HG03442 (cell line): ENCODE results near the gene CRYBG1.

Source experiments
- ATAC-seq: cut with Tn5 transposase; IDR thresholded peaks from one replicate; pipeline ENCODE4 v1.9.1; 2021; ENCODE audit warnings: mild to moderate bottlenecking, moderate library complexity; ENCODE audit not compliant: unreplicated experiment

Gene CRYBG1

DNA sequence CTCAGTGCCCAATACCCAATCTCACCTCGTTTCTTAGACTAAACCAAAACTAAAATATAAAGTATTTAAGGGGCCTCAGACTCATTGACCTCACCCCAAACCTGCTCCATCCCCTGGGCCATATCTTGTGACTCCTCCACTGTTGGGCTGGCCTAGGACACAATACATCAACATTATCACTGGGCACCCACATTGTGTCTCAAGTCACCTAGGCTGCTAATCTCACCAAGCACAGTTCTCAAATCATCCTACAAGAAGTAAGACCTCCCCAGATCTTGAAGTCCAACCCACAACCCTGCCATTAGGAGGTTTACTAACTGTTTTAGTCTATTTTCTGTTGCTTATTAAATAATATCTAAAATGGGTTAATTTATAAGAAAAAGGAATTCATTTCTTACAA, 96.2 kb downstream of the CRYBG1 start:
- no peak for ATAC-seq

DNA sequence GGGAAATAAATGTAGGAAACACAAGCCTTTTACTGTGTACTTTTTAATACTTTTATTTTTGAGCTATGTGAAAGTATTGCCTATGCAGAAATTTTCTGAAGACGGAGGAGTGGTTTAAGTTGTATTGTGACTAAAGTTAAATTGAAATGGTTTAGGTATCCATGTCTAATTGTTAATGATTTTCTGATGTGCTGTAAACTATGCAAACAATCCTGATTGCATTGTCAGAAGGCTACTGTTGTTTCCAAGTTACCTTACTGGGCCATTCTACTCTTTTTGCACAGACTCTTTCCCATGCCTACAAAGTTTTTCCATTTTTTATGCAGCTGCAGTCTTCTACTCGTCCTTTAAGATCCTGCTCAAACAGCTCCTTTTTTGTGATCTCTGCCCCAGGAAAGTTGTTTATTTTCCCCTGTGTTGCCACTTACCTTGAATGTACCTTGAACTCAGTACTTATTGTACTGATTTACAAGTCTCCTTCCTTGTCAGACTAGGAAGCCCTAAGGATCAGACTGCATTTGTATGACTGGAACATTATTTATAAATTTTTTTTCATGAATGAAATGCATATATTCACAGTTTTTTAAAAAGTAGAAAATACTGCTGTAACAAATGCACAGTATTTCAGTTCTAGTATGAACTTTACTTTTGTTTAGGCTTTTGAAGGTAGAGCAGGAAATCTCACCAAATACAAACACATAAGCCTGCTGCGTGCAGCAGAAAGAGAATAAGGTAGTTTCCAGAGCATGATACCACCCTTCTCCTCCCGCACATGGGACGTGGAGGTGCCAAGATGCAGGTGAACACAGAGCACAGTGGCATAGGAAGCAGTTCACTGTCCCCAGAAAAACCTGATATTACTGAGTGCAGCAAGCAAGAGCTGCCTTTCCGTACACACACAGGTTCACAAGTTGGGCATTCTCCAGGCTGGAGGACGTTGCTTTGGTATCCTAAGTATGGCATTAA, 97.8 kb downstream of the CRYBG1 start:
- no peak for ATAC-seq

DNA sequence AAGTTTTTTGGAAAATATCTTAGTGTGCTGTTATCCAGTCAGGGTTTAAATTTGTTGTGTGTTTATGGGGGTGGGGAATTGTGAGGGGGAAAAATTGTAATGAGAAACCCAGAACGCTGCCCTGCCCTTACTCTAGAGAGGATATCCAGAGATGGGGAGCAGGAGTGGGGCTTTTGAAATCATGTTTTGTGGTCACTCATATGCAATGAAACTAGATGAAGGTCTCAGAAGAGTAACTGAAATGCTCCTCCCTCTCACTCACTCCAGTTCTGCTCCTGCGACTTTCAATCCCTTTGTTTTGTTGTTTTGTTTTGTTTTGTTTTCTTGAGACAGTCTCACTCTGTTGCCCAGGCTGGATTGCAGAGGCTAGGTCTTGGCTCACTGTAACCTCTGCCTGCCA, 100.0 kb downstream of the CRYBG1 start:
- ATAC-seq: no peak

DNA sequence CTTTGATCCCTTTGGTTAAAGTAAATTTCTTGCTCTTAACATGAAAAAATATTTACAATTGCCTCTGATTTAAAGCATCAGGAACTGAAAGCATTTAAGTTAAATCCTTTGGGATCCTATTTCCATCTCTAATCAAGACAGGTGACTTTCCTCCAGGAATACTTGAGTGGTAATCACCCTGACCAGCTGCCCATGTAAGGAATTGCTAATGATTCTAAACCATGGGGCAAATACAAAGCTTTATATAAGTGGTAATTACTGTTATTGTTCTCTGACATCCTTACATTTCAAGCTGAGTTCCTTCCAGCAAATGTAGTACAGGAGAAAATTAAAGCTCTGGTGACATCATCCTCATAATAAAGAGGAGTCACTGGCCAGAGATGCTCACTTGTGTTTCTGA, 100.6 kb downstream of the CRYBG1 start:
- ATAC-seq: no peak

DNA sequence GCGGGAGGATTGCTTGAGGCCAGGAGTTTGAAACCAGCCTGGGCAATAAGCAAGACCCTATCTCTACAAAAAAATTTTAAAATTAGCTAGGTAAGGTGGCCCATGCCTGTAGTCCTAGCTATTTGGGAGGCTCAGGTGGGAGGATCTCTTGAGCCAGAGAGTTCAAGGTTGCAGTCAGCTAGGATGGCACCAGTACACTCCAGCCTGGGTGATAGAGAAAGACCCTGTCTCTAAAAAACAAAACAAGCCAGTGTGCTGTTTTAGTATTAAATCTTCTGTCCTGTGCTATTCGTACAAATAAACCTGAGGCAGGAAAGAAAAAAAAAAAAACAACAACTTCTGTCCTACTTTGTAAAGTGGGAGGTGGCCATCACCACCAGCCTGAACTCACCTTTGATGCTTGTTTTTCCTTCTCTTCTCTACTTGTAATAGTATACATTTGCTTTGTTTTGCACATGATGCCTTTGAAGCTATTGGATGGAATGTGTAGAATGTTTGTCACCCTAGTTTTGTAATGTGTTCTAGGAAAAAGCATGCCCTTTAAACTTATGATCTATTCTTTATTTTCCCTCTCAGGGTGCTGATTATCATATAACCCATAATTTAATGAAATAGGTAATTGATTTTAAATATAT, 102.5 kb downstream of the CRYBG1 start:
- no peak for ATAC-seq

DNA sequence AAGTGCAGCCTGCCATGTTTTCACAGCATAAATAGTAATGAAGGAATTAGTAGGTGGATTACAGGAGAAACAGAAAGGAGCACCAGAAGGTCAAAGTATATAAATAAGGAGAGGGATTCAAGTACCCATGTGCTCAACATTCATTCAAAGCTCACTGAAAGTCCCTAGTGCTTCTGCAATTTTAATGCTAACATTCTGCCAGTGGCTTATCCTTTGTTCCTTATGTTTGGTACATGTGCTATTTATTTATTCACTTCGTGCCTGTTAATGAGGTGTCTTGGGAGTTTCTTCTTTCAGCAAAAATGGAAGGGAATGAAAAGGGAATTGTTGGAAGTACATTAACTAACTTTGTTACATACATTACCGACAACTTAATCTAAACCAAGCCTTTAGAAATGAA, 105.7 kb downstream of the CRYBG1 start:
- no peak for ATAC-seq

DNA sequence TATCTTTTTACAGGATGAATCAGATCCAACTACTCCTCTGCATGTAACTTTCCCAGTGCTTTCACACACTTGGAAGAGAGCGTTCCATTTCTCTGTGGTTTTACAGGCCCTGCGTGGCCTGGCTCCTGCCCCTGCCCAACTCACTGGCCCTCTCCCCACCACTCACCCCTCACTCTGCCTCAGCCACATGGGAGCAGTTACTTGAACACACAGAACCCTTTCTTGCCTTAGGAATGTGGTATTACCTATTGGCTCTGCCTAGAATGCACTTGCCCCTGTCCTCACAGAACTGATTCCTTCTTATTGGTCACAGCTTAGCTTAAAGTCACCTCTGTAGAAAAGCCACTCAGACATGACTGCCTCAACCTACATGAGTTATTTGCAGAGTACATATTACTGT, 108.4 kb downstream of the CRYBG1 start:
- ATAC-seq: no peak

DNA sequence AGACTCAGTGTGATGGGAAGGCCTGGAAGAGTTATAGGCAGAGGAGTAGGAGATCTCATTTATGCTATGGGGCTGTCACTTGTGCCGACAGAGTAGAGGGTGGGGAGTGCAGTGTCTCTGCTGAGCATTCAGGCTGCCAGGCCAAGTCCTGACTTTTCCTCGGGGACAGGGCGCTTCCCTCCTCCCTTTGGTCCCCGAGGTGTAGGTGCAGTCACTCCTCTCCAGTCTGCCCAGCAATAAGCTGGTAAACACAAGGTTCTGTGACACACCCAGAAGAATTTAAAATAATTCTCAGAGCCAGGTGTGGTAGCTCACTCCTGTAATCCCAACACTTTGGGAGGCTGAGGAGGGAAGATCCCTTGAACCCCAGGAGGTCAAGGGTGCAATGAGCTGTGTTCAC, 109.4 kb downstream of the CRYBG1 start:
- ATAC-seq: no peak

DNA sequence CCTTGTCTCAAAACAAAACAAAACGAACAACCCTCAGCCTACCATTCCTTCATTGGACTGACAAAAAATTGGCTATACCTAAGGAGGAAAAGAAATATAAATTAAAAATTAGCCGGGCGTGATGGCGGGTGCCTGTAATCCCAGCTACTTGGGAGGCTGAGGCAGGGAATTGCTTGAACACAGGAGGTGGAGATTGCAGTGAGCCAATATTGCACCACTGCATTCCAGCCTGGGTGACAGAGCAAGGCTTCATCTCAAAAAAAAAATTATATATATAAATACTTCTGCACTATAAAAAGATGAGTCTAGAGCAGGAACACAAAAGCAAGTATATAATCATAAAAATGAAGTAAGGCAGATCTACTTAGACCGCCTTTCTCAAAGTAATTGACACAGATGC, 109.8 kb downstream of the CRYBG1 start:
- ATAC-seq: no peak

DNA sequence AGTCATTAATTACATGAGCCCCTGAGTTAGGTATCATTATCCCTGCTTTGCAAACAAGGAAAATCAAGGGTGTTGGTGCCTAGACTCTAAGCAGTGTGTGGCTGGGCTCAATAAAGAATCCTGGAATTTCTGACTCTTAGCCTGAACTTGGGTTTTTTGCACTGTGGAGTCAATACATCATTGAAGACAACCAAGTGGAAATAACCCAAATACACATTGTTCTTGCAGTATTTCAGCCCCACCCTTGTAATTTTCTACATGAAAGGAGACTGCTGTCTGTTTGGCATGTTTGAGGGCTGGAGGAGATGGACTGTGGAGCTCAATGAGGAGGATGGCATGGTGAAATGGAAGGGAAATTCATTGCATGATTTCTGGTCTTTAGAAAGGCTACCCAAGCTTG, 110.3 kb downstream of the CRYBG1 start:
- ATAC-seq: no peak

DNA sequence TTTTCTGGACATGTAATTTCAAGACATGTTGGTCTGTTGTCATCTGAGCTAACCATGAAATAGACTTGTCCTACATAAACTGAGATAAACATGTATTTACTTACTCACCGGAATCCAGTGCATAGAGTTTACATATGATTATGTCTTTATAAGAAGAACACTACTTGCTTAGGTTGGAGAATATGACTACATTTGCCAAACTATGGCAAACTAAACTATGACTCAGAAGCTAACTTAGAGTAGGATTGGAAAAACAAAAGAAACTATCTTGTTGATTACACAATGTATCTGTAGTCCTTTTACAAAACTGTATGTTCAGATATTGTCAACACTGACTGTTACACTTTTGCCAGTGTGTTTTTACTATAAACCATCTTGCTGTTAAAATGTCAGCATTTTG, 113.3 kb downstream of the CRYBG1 start:
- ATAC-seq: no peak

DNA sequence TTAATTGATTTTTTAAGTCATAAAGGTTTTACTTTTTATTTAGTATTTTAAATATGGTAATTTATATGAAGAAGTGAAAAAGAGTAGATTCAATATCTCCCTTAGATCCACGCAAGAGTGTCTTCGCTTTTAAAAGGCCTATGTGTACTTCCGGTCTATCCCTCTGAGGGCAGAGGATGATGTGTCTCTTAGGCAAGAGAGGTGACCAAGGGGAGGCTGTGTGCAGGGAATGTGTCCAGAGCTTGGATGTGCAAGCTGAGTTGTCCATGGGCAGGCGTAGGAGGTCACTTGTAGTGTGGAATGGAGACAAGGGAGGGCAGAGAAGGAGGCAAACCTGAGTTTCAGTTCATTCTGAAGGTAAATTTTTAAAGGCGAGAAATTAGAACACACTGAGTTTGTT, 113.9 kb downstream of the CRYBG1 start:
- ATAC-seq: no peak

DNA sequence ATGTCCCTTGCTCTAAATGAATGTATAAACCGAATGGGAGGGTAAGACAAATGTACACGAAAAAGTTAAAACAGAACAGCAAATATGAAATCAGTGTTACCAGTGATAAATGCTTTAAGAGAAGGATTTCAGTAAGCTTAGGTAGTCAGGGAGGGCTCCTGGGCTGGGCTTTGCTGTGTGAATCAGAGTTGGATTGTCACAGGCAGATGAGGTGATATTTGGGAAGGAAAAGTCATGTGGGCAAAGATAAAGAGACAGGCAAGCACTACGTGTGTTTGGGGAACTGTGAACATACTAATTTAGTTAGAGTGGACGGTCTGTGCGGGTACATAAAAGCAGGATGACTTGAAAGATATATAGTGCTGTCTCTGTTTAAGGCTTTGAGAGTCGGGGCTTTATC, 114.8 kb downstream of the CRYBG1 start:
- no peak for ATAC-seq

DNA sequence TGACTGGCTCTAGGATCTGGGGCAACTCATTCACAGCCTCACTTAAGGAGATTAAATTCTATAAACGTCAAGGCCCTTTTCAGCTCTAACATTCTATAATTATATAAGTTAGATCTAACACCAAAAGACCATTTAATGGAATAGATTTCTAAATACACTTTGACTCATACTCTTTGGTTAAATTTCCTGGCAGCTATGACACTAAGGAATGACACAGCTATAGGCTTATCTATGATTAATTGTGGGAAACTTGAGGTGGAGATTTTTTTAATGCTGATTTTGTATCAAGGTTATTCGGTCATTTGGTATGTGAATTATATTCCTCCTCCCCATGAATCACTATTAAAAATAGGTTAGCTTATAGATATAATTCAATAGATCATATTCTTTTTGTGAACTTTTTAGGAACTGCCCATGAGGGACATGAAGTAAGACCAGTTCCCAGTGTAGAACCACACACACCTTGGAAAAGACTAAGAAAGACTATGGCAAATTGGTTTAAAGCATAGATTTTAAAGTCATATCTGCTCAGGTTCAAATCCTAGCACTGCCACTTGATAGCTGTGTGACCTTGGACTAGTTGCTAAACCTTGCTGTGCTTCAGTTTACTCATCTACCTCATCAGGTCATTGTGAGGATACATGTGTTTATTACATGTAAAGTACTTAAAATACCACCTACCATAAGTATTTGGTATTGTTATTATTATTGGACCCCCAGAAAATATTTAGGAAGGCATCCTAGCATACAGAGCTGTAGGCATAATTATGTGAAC, 116.0 kb downstream of the CRYBG1 start:
- no peak for ATAC-seq

DNA sequence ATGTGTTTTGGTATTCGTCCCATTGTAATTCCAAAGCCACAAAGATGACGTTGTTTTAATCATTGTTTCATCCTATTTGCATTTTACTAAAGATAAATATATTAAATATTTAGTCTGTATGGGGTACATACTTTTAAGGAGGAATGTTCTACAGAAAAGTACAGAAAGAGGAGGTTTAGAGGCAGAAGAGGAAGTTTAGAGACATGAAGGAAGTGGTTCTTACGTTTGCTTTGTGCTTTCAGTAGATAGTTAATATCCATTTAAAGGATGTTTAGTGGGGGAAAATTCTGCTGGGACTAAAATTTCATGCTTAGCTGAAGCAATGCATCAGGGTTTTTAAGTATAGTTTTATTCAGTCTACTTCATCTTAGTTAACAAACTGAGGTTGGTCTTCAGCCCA, 116.6 kb downstream of the CRYBG1 start:
- ATAC-seq: no peak

DNA sequence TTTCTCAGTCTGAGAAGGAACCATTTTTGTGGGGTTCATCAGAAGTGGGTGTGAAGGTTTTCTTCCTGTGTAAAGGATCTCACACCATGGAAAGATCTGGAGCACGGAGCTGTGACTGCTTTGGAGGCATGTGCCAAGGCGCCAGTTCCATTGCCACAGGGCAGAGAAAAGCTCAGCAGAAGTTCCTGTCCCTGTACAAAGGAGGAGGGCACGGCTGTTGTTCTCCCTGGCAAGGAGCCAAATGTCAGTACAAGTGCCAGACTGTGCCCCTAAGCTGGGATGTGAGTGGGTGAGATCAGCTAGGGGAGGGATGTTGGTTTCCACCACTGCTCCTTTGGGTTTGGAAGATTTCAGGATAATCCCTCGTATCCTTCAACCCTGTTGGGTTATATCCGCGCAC, 117.3 kb downstream of the CRYBG1 start:
- no peak for ATAC-seq

DNA sequence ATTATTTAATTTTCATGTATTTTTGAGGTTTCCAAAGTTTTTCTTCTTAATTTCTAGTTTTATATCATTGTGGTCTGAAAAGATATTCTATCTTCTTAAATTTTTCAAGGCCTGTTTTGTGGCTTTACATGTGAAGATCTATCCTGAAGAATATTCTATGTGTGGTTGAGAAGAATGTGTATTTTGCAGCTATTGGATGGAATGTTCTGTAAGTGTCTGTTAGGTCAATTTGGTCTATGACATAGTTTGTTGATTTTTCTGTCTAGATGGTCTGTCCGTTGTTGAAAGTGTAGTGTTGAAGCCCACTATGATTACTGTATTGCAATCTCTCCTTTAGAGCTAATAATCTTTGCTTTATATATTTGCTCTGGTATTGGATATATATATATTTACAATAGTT, 125.7 kb downstream of the CRYBG1 start:
- no peak for ATAC-seq

DNA sequence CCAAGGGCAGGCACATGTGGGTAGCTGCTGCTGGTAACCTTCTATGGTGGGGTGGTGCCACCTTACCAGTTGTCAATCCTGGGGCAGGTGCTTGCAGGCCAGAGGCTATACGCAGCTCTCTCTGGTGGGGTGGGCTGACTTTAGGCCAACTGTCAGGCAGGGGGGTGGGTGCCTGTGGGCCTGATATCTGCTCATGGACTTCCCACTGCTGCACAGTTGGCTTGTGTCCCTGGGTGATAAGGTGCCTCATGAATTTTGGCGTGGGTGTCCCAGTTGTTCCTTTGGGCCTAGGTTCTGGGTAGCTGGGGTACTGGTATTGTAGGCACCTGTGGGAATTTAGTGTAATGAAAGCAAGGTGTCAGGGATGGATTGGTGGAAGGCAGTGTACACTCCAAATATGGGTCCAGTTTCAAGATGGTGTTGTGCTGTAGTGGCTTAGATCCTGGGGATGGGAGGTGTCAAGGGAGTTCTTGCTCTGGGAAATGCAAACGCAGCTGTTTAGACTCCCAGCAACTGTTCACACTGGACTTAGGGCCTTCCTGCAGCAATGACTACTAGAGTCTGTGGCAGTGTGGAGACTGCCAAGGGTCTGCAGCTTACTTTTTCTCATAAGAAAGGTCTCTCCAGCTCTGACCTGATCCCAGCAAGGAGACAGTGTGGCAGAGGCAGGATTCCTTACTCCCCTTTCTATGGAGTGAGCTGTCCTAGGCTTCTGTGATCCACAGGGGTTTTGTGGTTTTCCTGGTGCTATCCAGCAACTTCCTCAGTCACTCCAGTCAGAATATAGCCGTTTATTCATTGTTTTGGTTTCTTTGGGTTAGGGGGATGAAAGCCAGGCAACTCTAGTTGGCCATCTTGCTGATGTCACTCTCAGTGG, 128.2 kb downstream of the CRYBG1 start:
- ATAC-seq: no peak

DNA sequence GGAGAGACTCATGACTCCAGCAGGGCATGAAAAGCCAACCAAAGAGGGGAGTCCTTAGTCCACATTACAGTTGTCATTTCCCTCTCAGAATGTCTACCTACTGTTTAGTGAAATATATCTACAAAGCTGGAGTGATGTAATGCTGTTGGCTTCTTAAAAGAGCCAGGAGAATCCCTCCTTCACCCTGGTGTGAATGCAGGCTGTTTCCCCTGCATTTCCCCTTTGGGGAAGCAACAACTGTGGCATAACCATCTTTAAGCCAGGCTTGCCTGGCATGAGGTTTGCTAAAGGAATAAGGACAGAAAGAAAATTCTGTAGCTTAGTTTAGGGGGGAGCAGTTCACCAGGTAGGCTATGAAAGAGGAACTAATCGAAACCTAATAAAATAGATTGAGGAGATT, 129.5 kb downstream of the CRYBG1 start:
- ATAC-seq: no peak

DNA sequence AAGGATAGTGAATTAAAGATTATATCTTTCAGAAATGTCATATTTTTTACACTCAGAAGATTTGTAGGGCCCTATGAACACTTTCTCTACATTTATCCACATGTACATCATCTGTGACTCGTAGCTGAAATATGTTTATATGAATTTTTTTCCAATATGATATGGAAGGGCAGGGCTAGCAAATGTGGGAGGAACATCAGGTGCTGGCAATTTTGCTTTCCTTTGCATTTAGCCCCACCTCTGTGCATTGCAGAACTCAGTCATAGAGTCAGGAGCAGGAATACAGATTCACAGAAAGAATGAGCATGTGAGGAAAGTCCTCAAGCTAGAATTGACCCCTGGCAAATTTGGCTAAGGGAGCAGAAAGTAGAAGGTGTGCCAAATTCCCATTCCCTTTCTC, 129.9 kb downstream of the CRYBG1 start:
- ATAC-seq: no peak

DNA sequence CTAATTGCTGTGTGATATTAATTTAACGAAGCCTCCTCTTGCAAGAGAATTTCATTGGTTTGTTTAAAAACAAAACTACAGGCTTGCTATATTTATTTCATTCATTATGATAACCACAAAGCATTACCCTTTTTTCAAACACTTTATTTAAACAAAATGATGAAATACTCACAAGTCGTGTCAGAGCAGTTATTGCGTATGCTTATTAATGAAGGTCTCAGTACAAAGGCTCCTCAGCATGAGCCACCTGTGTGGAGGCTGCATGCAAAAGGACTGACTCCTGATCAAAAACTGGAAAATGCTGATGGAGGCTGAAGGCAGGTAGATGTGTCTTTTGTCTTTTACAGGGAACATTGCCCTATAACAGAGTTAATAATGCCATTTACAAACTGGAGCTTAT, 130.5 kb downstream of the CRYBG1 start:
- ATAC-seq: no peak
